GM13977 (cell line): ENCODE results near the gene NUP107.

Experiments
- DNase-seq: peaks from one replicate; pipeline ENCODE4 v3.0.0; 2012; ENCODE audit warnings: low spot score
- in situ Hi-C: fragments of 300-500 bp; cut with MboI; formaldehyde crosslinking; loops from one replicate; pipeline ENCODE4 v1.12.0; 2022; ENCODE audit warnings: low sequenced_read_pairs, low pct_unique_long_range_greater_than_20kb, mixed read lengths, inconsistent platforms; ENCODE audit not compliant: unreplicated experiment
- TF ChIP-seq, protein P1 (sequence below): IDR thresholded peaks from 2 replicates; pipeline ENCODE4 v1.5.1; 2012; ENCODE audit warnings: mild to moderate bottlenecking, control low read depth; ENCODE audit not compliant: insufficient read depth; ENCODE audit errors: extremely low read depth, missing control alignments

The NUP107 gene

DNA sequence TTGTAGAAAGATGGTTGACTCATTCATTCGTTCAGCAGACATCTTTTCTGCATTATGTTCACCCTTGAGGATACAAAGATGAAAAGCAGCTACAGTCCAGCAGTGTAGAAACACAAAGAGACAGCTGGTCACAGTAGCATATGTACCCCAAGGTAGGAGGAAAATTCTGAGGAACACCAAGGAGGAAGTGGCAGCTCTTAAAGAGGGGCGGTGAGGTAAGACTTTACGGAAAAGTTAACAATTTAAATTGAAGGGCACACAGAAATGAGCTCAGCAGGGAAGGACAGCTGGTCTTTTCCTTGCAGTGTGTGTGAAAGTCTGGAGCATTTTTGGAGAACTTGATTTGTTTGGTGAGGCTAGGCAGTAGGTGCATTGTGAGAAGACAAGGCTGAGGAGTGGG is 62.7 kb downstream of the NUP107 start:
- in situ Hi-C loops, result no loop called here
- no peak for DNase-seq
- TF ChIP-seq, protein P1, sequence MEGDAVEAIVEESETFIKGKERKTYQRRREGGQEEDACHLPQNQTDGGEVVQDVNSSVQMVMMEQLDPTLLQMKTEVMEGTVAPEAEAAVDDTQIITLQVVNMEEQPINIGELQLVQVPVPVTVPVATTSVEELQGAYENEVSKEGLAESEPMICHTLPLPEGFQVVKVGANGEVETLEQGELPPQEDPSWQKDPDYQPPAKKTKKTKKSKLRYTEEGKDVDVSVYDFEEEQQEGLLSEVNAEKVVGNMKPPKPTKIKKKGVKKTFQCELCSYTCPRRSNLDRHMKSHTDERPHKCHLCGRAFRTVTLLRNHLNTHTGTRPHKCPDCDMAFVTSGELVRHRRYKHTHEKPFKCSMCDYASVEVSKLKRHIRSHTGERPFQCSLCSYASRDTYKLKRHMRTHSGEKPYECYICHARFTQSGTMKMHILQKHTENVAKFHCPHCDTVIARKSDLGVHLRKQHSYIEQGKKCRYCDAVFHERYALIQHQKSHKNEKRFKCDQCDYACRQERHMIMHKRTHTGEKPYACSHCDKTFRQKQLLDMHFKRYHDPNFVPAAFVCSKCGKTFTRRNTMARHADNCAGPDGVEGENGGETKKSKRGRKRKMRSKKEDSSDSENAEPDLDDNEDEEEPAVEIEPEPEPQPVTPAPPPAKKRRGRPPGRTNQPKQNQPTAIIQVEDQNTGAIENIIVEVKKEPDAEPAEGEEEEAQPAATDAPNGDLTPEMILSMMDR, result no peak

DNA sequence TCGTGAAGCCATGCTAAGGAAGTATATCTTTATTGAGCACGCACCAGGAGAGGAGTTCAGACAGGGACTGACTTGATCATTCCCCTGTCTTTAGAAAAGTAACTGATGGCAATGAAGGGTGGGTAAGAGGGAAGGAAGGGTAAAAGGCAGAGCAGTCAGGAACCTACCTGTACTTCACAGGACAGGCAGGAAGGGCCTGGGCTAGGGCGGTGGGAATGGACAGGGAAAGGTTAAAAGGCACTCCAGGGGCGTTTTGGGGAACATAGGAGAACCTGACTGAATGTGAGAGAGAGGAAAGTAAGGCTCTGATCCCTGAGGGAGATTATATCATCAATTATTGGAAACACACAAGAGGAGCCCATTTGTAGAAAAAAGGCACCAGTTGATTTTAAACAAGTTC is 63.1 kb downstream of the NUP107 start:
- no peak for DNase-seq
- in situ Hi-C loops, result no loop called here
- TF ChIP-seq, protein P1, result no peak

- no peak for DNase-seq
- TF ChIP-seq, protein P1, result no peak
- in situ Hi-C loops, result no loop called here
Observed at GRCh38 chr12:68750506-68750905, 63.7 kb downstream of the NUP107 start.

DNA sequence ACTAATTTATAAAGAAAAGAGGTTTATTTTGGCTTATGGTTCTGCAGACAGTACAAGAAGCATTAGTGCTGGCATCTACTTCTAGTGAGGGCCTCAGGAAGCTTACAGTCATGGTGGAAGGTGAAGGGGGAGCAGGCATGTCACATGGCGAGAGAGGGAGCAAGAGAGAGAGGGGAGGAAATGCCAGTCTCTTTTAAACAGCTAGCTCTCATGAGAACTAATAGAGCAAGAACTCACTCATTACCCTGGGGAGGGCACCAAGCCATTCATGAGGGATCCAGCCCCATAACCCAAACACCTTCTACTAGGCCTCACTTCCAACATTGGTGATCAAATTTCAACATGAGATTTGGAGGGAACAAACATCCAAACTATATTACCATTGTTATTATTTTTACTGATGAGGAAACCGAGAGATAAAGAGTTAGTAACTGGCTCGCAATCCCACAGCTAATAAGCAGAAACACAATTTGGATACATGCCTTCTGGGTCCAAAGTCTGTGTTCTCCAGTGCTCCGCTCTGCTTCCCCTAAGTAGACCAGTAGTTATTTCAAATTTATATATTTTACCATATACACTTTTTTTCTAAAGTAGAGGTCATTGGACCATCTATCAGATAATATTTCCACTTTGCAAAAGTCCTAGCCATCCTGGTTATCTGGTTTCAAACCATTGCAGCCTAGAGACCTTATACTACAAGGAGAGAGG is 68.9 kb downstream of the NUP107 start:
- TF ChIP-seq, protein P1, result no peak
- in situ Hi-C loops, result no loop called here
- DNase-seq, result no peak

- no peak for DNase-seq
- TF ChIP-seq, protein P1, result no peak
- in situ Hi-C loops, result no loop called here
Observed at GRCh38 chr12:68759852-68760251, 73.1 kb downstream of the NUP107 start.

- DNase-seq, result no peak
- in situ Hi-C loops, result no loop called here
- TF ChIP-seq, protein P1, result no peak
Observed at GRCh38 chr12:68760806-68761441, 74.1 kb downstream of the NUP107 start.
